Measurements from ENCODE around the gene PAH.
"Not testable (repeated sequence)": the region's sequence is repeated elsewhere in the genome, so short reads cannot be mapped to it uniquely, and the experiment has no call there.

Gene PAH

DNA sequence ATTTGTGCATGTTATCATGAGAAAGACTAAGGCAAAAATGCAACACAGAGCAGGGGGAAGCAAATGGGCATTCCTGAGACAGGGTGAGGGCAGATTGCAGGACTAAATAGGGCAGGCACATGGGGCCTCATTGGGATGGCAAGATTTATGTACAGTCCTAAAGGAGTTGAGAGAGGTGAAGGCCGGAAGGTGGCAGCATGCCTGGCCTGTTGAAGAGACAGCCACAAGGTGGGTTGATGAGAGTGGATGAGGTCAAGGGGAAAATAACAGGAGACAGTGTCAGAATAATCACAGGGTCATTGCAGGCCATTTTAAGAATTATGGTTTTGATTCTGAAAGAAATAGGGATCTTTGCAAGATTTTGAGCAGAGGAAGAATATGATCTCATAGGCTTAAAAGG, 21.0 kb downstream of the PAH start:
- no peak for DNase-seq (ENCODE audit: low read depth, low spot score)

DNA sequence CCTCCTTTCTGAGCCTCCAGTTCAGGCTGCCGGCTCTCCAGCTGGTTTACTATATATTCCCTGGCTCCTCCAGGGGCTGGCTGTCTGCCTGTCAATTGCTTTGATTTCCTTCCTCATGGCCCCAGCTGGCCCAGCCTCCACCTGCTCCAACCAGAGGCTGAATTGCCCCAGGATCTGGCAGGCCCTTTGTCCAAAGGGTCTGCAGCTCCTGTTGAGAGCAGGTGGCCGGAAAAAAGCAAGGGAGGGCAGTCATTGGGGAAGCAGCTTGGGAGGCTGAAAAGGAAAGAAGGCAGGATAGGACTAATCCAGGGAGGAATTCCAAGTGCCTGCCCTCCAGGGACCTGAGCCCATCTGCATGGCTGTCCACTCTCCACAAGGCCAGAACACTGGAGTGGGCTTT, 25.3 kb downstream of the PAH start:
- DNase-seq (ENCODE audit: low read depth, low spot score), result no peak

DNA sequence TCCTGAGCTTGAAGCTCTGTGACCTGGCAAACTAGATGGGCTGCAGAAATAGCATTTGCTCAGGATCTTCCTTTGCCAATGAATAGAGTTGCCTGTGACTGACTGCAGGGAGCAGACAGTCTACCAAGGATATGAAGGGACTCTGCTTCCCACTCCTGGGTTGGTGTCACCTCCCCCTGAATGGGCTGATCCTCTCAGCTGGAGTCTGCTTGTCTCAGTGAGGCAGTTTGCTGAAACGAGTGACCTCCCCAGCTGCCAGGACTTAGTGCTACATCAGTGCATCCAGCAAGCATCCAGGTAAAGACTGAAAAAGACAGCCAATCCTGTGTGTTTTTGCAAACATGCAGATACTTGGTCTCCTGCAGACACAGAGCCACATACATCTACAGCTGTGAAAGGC, 28.5 kb downstream of the PAH start:
- no peak for DNase-seq (ENCODE audit: low read depth, low spot score)

- DNase-seq (ENCODE audit: low read depth, low spot score), result no peak
Observed at GRCh38 chr12:102885043-102885932, 31.8 kb downstream of the PAH start.

DNA sequence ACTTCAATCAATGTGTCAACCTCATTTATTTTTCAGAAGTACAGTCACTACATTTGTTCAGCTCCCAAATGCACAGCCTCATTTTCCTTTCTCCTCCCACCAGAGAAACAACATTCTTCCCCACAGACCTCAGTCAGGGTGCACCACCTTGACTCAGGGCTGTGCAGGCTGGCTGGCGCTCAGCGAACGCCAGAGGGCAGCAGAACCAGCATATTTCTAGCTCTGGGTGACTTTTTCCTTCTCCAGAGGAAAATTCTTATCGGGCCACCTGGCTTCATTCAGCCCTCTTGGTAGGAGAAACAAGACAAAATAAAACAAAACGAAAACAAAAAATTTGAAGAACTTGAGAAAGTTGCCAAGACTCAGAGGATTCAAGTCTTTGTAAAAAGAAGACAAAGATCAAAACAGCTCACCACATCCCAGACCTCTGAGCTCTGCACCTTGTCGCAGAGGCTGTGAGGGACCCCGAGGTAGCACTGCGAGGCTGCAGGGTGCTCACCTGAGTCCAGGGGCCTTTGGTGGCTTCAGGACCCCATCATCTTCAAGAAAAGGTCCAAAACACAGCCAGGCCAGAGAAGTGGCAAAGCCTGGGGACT, 33.7 kb downstream of the PAH start:
- DNase-seq (ENCODE audit: low read depth, low spot score), result no peak

GRCh38 chr12:102880783-102881182, 36.3 kb downstream of the PAH start:
- no peak for DNase-seq (ENCODE audit: low read depth, low spot score)

- no peak for DNase-seq (ENCODE audit: low read depth, low spot score)
Observed at GRCh38 chr12:102879144-102879763, 37.8 kb downstream of the PAH start.

- no peak for DNase-seq (ENCODE audit: low read depth, low spot score)
Observed at GRCh38 chr12:102876883-102877282, 40.2 kb downstream of the PAH start.

DNA sequence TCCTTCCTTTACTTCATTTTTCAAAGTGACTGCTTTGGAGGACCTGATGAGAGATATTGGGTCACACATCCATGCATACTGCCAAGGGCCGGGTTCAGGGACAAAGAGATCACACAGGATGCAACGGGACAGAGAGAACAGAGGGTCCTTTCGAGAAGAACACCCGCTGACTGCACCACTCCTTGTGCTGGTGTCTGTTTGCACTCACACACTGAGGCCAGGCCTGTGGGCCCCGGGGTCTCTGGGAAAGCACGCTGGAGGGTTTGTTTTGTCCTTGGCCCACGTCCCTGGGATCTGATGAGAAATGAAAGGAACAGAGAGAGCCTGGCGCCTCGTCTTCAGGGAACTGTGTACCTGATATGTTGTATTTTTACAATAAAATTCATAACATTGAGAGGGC, 42.2 kb downstream of the PAH start:
- no peak for DNase-seq (ENCODE audit: low read depth, low spot score)

DNA sequence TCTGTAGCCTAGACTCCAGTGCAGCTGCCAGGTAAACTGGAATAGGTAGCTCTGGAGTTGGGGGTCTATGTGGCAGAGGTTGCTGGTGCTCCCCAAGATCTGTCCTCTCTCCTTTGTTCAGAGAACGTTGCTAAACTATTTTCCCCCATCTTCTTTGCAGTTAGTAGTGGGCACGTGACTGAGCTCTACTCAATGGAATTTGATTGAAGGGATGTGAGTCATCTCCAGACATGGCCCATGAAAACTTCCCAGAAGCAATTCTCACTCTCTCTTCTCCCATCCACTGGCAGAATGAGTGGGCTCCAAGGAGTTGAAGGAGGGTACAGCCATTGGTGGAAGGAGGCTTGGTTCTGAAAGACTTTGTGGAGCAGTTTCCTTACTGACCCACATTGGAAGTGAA, 44.0 kb downstream of the PAH start:
- DNase-seq (ENCODE audit: low read depth, low spot score), result no peak

- no peak for DNase-seq (ENCODE audit: low read depth, low spot score)
Observed at GRCh38 chr12:102871014-102871413, 46.0 kb downstream of the PAH start.

DNA sequence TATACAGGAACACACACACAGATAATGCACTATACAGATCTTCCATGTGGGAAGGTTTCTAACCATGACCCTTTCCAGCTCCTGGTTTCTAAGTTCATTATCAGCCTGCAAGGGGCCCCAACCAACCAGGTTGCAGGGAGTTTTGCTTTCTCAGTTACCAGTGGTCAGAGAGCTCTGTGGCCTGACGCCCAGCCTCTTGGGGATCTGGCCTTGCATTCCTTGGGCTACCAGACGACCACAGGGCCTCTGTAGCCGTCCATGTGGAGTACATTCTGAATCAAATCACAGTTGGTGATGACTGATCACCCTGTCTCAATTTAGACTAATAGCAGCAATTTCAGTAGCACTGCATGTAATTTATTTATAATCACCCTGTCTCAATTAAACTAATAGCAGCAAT, 47.5 kb downstream of the PAH start:
- no peak for DNase-seq (ENCODE audit: low read depth, low spot score)

DNA sequence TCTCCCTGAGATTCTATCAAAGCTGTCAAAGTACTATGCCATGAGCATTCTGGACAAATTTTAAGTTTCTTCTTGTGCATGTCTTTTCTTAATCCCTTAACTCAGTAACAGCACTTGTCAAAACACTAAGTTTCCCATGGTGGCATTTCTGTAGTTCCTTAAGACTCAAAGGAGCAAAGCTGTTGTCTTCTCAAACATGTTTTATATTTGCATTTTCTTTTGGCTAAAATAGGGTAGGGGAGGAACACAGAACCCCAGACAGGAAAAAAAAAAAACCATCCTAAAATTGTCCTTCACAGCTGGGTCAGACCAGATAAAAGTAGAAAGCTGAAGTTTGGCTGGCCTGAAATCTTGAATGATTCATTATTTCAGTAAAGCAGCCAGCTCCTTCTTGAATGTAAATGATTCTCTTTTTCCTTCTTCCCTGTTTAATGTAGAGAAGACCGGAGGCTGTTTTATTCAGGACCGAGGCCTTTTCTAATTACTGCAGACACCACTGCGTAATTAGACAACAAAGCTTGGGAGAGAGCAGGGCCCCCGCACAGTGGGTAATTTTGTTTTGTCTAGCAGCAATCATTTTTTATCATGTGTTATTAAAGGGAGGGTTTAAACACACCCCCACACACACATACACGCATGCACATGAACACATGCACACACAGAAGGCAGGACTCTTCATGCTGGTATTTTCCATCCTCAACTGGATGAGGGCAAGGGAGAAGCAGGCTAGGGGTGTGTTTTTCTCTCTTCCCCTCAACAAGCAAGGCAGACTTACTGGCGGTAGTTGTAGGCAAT, 51.0 kb downstream of the PAH start:
- DNase-seq (ENCODE audit: low read depth, low spot score), result no peak

DNA sequence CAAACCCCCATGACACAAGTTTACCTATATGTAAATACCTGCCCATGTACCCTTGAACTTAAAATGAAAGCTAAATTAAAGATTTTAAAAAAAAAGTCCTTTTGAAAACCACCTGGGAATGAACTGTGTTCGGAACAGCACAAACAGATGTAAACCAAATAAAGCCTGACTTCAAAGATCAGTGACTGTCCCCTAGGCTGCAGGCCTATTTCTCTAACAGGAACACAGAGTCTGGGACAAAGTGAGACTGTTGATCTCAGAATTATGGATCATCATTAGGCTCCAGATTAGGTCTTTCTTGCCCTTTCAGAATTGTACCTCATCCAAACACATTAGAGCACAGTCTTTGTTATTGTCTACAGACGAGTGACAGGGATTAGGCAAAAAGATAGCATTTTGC, 54.6 kb downstream of the PAH start:
- no peak for DNase-seq (ENCODE audit: low read depth, low spot score)

GRCh38 chr12:102851246-102851645, 65.8 kb downstream of the PAH start:
- no peak for DNase-seq (ENCODE audit: low read depth, low spot score)

- DNase-seq (ENCODE audit: low read depth, low spot score), result no peak
Observed at GRCh38 chr12:102849722-102850447, 67.2 kb downstream of the PAH start.

GRCh38 chr12:102848832-102849231, 68.2 kb downstream of the PAH start:
- no peak for DNase-seq (ENCODE audit: low read depth, low spot score)

DNA sequence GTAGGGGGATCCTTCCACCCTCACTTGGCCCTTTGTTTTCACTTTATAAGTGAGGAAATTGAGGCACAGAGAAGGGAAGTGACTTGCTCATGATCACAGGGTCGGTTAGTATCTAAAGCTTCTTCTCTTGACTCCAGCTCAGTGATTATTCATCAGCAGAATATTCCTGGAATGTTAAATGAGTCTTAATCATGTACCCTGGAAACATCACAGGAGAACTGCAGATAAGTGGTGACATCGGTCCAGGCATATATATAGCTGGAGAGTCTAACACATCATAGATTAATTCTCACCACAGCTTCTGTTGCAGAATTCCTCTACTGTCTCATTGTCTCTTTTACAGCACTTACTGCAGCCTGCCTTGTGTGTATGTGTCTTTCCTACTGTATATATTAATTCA, 69.9 kb downstream of the PAH start:
- no peak for DNase-seq (ENCODE audit: low read depth, low spot score)

DNA sequence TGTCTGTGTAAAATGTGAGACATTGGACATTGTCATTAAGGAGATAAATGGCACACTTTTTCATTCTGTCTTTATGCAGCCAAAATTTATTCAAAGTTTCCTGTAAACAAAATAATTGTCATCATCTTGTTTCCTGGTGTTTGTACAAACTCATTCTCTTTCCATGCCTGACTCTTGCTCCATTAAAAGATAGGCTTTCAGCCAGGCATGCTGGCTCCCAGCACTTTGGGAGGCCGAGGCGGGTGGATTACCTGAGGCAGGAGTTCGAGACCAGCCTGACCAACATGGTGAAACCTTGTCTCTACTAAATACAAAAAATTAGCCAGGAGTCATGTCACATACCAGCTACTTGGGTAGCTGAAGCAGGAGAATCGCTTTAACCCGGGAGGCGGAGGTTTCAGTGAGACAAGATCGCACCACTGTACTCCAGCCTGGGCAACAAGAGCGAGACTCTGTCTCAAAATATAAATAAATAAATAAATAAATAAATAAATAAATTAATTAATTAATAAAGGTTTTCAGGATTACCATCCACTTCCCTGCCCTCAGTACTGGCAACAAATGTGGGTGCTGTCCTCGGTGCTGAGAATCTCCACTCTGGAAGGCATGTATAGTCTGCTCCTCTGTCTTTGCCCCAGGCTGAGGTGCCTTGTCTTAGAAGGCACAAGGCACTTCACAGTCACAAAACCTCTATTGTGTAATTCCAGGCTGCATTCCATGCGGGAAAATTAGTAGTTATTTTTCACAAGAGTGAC, 83.2 kb downstream of the PAH start:
- no peak for DNase-seq (ENCODE audit: low read depth, low spot score)

GRCh38 chr12:102832826-102833225, 84.2 kb downstream of the PAH start:
- not testable (repeated sequence) for DNase-seq (ENCODE audit: low read depth, low spot score)

Data from activated CD4-positive, CD25-positive, alpha-beta regulatory T cell treated with anti-CD3 and anti-CD28 coated beads, Interleukin-2, amount 50 U/mL, for 16 hours (primary cell).